HG03565 (cell line): ENCODE measurements around the gene TRABD.
"Not testable (repeated sequence)": the region's sequence is repeated elsewhere in the genome, so short reads cannot be mapped to it uniquely, and the experiment has no call there.

ENCODE experiments used
- ATAC-seq: cut with Tn5 transposase; IDR thresholded peaks from one replicate; pipeline ENCODE4 v1.9.1; 2021; ENCODE audit warnings: mild to moderate bottlenecking, moderate library complexity; ENCODE audit not compliant: unreplicated experiment

The TRABD gene

GRCh38 chr22:50151571-50152537 lies 33.9 kb upstream of the TRABD start:
- ATAC-seq, result no peak

DNA sequence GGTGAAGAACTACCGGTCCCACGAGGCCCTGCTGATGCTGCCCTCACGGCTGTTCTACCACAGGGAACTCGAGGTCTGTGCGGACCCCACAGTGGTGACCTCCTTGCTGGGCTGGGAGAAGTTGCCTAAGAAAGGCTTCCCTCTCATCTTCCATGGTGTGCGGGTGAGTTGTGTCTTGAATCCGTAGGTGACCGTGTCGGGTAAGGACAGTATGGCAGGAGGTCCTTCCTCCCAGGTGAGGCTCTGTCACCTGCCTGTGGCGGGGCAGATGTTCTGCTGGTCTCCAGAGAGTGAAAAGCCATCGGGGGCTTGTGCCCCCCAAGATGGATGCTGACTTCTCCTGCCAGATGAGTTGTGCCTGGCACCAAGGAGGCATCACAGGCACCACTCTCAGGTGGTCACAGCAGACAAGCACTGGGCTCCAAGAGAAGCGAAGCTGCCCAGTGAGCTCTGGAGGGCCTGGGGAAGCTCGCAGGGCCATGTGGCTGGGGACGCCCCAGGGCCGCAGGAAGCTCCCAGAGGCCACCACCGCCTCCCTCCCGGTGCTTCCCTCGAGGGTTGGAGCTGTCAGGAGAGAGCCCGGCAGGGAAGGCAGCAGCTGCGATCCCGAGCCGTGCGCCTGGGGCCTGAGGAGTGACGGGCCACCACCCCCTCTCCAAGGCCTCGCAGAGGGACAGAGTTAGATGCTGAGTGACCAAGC lies 32.5 kb upstream of the TRABD start:
- no peak for ATAC-seq

- no peak for ATAC-seq
Observed at GRCh38 chr22:50153756-50154140, 32.0 kb upstream of the TRABD start.

DNA sequence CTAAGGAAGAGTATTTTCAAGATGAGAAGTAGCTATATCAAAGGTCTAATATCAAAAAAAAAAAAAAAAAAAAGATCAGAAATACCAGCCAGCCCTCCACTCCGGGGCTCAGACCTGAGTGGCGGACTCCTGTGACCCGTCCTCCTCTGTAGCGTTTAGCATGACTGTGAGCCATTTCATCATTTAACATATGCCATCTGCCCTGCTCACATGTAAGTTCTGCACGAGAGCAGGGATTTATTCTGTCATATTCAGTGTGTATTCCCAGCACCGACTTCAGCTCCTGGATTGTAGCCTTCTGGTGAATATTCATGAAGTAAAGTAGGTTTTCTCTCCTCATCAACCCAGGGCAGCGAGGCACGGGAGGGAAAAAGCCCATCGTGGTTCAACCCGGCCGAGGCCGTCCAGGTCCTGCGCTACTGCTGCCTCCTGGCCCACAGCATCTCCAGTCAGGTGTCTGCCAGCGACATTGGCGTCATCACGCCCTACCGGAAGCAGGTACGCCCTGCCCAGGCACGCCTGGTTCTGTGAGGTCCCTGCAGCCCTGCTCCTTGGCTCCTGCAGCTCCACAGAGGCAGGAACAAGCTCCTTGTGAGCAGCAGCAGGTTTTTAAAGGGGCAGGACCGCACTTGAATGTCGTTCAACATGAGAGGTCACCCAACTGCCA lies 27.9 kb upstream of the TRABD start:
- ATAC-seq, result no peak

- ATAC-seq, result no peak
Observed at GRCh38 chr22:50160947-50161346, 24.8 kb upstream of the TRABD start.

DNA sequence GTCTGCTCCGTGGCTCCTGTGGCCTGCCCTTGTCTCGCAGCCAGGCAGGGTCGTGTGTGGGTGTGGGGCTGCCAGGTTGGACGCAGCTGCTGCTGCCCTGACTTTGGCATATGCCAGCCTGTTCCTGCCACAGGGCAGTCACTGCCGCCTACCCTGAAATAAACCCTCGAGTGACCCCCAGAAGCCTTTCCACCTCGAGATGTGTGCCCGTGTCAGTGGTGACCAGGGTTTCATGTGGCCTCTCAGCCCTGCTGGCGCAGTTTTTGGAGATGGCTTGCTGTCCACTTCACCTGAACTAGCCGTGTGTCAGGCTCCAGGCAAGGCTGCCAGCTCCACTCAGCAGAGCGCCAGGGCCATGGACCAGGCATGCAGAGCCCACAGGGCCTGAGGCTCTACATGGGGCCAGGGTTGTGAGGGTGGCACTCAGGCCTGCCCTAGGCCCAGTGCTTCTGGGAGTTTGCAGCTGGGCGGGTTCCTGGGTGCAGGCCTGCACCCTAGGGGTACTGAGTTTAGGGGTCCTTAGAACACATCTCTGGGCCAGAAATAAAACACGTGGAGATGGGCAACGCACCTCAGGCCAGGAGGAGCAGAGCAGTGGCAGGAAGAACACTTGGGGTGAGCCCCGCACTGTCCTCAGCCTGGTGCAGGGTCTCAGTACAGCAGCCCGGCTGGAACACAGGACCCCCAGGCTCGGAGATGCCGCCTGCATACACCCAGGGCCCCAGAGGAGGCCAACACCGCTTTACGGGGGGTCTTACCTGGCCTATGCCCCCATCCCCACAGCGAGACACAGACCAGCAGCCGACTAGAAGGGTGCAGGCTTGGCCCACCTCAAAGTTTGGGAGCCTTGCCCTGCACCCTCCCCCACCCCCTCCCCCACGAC lies 24.0 kb upstream of the TRABD start:
- no peak for ATAC-seq

DNA sequence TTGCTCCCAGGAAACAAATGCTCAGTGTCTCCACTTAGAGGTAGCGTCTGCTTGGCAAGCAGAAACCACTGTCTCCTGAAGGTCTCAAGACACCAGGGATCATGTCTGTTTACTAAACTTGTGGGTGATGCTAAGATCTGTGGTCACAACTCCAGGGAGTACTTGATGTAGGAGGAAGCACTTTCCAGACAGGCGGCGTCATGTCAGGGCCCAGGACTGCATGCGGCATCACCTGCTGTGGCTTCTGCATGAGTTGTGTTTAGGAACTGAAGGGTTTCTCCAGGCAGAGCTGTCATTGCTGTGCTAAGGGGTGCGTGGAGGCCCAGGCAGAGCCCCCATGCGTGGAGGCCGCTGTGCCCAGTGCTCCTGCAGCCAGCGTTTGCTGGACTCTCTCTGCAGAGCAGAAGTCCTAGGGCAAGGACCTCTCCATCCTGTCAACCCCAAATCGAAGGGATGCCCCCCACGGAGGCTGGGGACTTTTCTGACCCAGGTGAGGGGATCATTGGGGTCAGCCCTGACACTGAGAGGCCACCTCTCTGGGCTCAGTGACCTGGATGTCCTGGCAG lies 23.2 kb upstream of the TRABD start:
- ATAC-seq, result no peak

DNA sequence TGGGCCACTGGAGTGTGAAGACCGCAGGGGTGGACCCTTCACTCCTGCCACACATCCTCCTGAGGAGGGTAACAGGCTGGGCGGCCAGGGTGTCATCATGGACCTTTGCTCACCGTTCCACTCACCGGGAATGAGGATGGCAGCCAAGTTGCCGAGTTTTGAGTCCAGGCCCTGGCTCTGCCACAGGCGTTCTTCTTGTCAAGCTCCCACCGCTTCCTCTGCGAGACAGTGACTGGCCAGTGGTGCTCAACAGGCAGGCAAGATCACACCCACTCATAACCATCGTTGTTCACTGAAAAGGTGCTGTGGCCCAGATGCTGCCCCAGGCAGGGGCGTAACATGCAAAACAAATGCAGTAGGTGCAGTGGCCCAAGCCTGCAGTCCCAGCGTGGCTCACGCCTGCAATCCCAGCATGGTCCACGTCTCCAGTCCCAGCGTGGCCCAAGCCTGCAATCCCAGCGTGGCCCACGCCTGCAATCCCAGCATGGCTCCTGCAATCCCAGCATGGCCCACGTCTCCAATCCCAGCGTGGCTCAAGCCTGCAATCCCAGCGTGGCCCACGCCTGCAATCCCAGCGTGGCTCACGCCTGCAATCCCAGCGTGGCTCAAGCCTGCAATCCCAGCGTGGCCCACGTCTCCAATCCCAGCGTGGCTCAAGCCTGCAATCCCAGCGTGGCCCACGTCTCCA lies 20.1 kb upstream of the TRABD start:
- ATAC-seq, result no peak

GRCh38 chr22:50167689-50168489 lies 17.8 kb upstream of the TRABD start:
- ATAC-seq, result no peak

- ATAC-seq, result not testable (repeated sequence)
Observed at GRCh38 chr22:50168490-50169180, 17.1 kb upstream of the TRABD start.

GRCh38 chr22:50169181-50169759 lies 16.4 kb upstream of the TRABD start:
- no peak for ATAC-seq

GRCh38 chr22:50169774-50170341 lies 15.9 kb upstream of the TRABD start:
- ATAC-seq, result no peak

- ATAC-seq, result no peak
Observed at GRCh38 chr22:50170453-50171318, 15.0 kb upstream of the TRABD start, which contains the start of gene PANX2. Gene PANX2 (plus strand): TSS chr22:50170731. CDS start chr22:50170731, 0 bp downstream.

DNA sequence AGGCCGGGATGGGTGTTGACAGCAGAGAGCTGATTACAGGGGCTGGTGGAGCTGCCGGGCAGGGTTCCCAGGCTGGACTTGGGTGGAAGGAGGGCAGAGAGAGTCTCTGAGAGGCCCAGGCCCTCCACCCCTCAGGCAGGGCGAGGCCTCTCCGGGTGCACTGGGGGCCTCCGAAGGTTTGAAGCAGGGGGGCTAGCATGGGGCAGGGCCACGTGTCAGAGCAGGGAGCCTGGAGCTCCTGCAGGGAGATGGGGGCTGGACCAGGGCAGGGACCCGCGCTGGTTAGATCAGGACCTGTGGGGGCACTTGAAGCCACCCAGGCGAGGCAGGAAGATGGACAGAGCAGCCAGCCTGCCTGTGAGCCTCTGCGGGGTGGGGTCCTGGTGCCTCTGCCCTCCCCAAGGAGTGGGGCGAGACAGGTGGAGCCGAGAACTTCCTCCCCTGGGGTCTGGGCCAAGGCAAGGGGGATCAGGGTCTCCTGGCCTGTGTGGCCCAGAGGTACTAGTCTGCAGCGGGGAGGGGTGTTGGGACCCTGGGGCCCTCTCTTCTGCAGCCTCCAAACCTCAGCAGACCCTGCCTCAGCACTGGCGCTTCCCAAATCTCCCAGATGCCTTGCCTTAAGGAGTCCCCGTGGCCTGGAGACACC lies 14.3 kb upstream of the TRABD start:
- no peak for ATAC-seq

DNA sequence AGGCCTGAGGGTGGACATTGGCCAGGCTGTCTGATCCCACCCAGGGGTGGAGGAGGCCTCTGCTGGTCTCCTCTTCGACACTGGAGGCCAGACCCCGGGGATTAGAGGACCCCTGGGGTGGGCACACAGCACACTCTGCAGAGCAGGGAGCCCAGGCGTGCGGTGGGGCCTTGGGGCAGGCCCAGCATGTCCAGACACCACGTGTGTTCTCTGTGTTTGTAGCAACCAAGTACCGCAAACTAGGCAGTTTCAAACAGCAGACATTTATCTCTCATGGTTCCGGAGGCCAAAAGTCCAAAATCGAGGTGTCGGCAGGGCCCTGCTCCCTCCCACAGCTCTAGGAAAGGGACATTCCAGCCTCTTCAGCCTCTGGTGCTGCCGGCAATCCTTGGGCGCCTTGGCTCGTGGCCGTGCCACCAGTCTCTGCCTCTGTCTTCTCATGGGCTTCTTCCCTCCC lies 13.7 kb upstream of the TRABD start:
- no peak for ATAC-seq
